Gastrocnemius medialis (tissue), 4 donors: ENCODE results near the gene KCP. TPM values are rescaled to one million over a fixed set of nuclear protein-coding genes. Genes with fewer than 3 reads are reported as not detected.

Experiments used
- ATAC-seq, 2 donors: fragments of 150-250 bp; one replicate each; pipeline ENCODE4 v1.9.1; 2016
- DNase-seq, 2 donors: peaks; one replicate each; pipeline ENCODE4 v3.0.0-alpha.2; 2019
- H3K27ac ChIP-seq, 4 donors: fragments of 200-600 bp; sonication (generic); 1 replicate in 1 of 4; 2 replicates in 3 of 4; pipeline ENCODE4 v1.5.1; 2016 to 2018; ENCODE audit warnings: mild to moderate bottlenecking in 2 of 4, moderate library complexity in 1 of 4
- H3K27me3 ChIP-seq, 3 donors: fragments of 200-600 bp; sonication (generic) in 2 of 3; 1 replicate in 1 of 3; 2 replicates in 2 of 3; pipeline versions ENCODE4 v1.5.1 to v1.6.0; 2016 to 2019; ENCODE audit warnings: mild to moderate bottlenecking in 1 of 3, moderate library complexity in 1 of 3
- H3K36me3 ChIP-seq, 2 donors: fragments of 200-600 bp; sonication (generic) in 1 of 2; one replicate each; pipeline ENCODE4 v1.5.1; 2017 to 2018
- H3K4me1 ChIP-seq, 2 donors: fragments of 200-600 bp; sonication (generic) in 1 of 2; one replicate each; pipeline ENCODE4 v1.5.1; 2016 to 2017; ENCODE audit warnings: mild to moderate bottlenecking in 2 of 2
- H3K4me3 ChIP-seq, 4 donors: fragments of 200-600 bp; sonication (generic) in 3 of 4; 1 replicate in 1 of 4; 2 replicates in 3 of 4; pipeline ENCODE4 v1.5.1; 2016 to 2019; ENCODE audit warnings: mild to moderate bottlenecking in 2 of 4
- H3K9me3 ChIP-seq, 3 donors: fragments of 200-600 bp; sonication (generic) in 2 of 3; 1 replicate in 1 of 3; 2 replicates in 2 of 3; pipeline ENCODE4 v1.5.1; 2016 to 2019
- CTCF ChIP-seq, 5 experiments: fragments of 450-650 bp in 3 of 5; fragments of 200-600 bp in 2 of 5; sonication (generic) in 2 of 5; IDR thresholded peaks in 4 of 5; conservative IDR thresholded peaks in 1 of 5; 1 replicate in 4 of 5; 2 replicates in 1 of 5; pipeline ENCODE4 v1.5.1; 2016 to 2019; ENCODE audit warnings: antibody characterized with exemption in 5 of 5, mild to moderate bottlenecking in 3 of 5, moderate library complexity in 3 of 5
- POLR2A ChIP-seq, 2 donors: fragments of 450-650 bp; IDR thresholded peaks; one replicate each; pipeline ENCODE4 v1.6.1; 2017; ENCODE audit warnings: antibody characterized with exemption in 2 of 2, mild to moderate bottlenecking in 2 of 2, moderate library complexity in 2 of 2
- in situ Hi-C, 4 donors: fragments of 200-750 bp; cut with MboI; loops; one replicate each; pipeline versions ENCODE4 v1.15.0 to v1.8.0; 2017; ENCODE audit warnings: low sequenced_read_pairs in 4 of 4
- intact Hi-C: fragments of 100-400 bp; cut with DNase I; formaldehyde crosslinking; loops from one replicate; pipeline ENCODE4 v1.15.1; 2023; ENCODE audit warnings: low total_unique reads
- total RNA-seq, 4 donors: library from RNA; depleted of rRNA; stranded (reverse); fragments of >200 nt; gene quantifications; one replicate each; pipeline versions ENCODE4 v1.1.0 to v1.2.3, GENCODE V29; 2016

The KCP gene
- total RNA-seq, 4 donors from 2014 or later: 0.10 TPM; not detected in 3

DNA sequence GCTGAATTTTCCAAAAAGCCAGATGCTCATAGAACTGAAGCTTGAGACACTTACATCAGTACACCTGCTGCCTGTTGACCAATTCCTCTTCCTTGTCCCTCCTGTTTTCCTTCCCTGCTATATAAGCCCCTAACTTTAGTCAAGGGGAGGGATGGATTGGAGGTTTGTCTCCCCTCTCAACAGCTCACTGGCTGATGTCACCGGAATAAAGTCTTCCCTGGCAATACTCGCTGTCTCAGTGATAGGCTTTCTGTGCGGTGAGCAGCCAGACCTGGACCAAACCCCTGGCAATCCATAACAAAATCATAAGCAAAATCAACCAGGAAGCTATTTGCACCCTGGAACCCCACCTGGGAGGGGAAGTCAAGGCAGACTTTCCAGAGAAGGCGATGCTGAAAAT is 26.3 kb upstream of the KCP start:
- H3K4me3 ChIP-seq: no peak overlapping the region
- DNase-seq: no peak
- in situ Hi-C loops: no loop called here
- H3K27ac ChIP-seq: no peak overlapping the region
- H3K36me3 ChIP-seq: no peaks in the 10 kb centered on the region
- no peak for ATAC-seq
- H3K9me3 ChIP-seq: no peaks in the 10 kb centered on the region
- H3K27me3 ChIP-seq: peaks cover 22 to 36% (median 32%) of the 10 kb centered on the region in 3 donors
- no peak for TF ChIP-seq POLR2A (IDR thresholded peaks at IDR 0.05)
- no peak for TF ChIP-seq CTCF (IDR thresholded peaks at IDR 0.05 in 4 of 5, conservative IDR thresholded peaks at IDR 0.05 in 1 of 5)
- H3K4me1 ChIP-seq: peaks cover 4 to 5% of the 10 kb centered on the region in 2 donors
- intact Hi-C loops: loop anchor here (1.0 kb wide), 1 partner anchor 20 kb away; no protein-coding TSS in a partner anchor

GRCh38 chr7:128935342-128935730 is 24.8 kb upstream of the KCP start:
- no peaks in the 10 kb centered on the region for H3K9me3 ChIP-seq
- H3K4me1 ChIP-seq: peaks cover 4 to 5% of the 10 kb centered on the region in 2 donors
- no peak overlapping the region for H3K27ac ChIP-seq
- ATAC-seq (no peak), DNase-seq (no peak)
- H3K27me3 ChIP-seq: peaks cover 22 to 36% (median 32%) of the 10 kb centered on the region in 3 donors
- no peak for TF ChIP-seq POLR2A (IDR thresholded peaks at IDR 0.05)
- no peak for TF ChIP-seq CTCF (IDR thresholded peaks at IDR 0.05 in 4 of 5, conservative IDR thresholded peaks at IDR 0.05 in 1 of 5)
- in situ Hi-C loops: no loop called here
- H3K4me3 ChIP-seq: no peak overlapping the region
- no peaks in the 10 kb centered on the region for H3K36me3 ChIP-seq
- intact Hi-C loops: no loop called here

- Histone ChIP-seq H3K27me3 (peaks cover 22 to 36% (median 32%) of the 10 kb centered on the region in 3 donors), H3K36me3 (no peaks in the 10 kb centered on the region), H3K9me3 (no peaks in the 10 kb centered on the region), H3K27ac (no peak overlapping the region), H3K4me3 (no peak overlapping the region), H3K4me1 (peaks cover 4 to 5% of the 10 kb centered on the region in 2 donors)
- intact Hi-C loops (no loop called here), in situ Hi-C loops (no loop called here)
- no peak for DNase-seq
- ATAC-seq: no peak
- TF ChIP-seq CTCF (IDR thresholded peaks at IDR 0.05 in 4 of 5, conservative IDR thresholded peaks at IDR 0.05 in 1 of 5): no peak
- no peak for TF ChIP-seq POLR2A (IDR thresholded peaks at IDR 0.05)
Measured at GRCh38 chr7:128934361-128935341, 24.1 kb upstream of the KCP start.

GRCh38 chr7:128933180-128933891 is 22.8 kb upstream of the KCP start:
- Histone ChIP-seq H3K27ac (no peak overlapping the region), H3K4me1 (peaks cover 2 to 3% of the 10 kb centered on the region in 2 donors), H3K36me3 (no peaks in the 10 kb centered on the region), H3K4me3 (no peak overlapping the region), H3K27me3 (peaks cover 10 to 30% (median 29%) of the 10 kb centered on the region in 3 donors), H3K9me3 (no peaks in the 10 kb centered on the region)
- DNase-seq: peak; percentile 30 to 34
- ATAC-seq: no peak
- TF ChIP-seq CTCF (IDR thresholded peaks at IDR 0.05 in 4 of 5, conservative IDR thresholded peaks at IDR 0.05 in 1 of 5): no peak
- no peak for TF ChIP-seq POLR2A (IDR thresholded peaks at IDR 0.05)
- in situ Hi-C loops (no loop called here), intact Hi-C loops (no loop called here)
